Measurements from ENCODE around the gene GLTPD2.

Gene GLTPD2

GRCh38 chr17:4747847-4748246 lies 40.9 kb upstream of the GLTPD2 start:
- Histone ChIP-seq H3K9me3 (no peaks in the 10 kb centered on the region), H3K27me3 (peaks cover 99% of the 10 kb centered on the region), H3K4me3 (ENCODE audit: low read depth in 1 of 2, low read length in 1 of 2) (no peak overlapping the region), H3K4me1 (ENCODE audit: control insufficient read depth in 1 of 2, insufficient read depth in 1 of 2, low read depth in 1 of 2, low read length in 1 of 2) (peaks cover 9 to 10% of the 10 kb centered on the region in 2 experiments), H3K36me3 (no peaks in the 10 kb centered on the region), H3K27ac (peak overlapping the region; percentile 46)
- TF ChIP-seq CTCF (IDR thresholded peaks at IDR 0.05): no peak

DNA sequence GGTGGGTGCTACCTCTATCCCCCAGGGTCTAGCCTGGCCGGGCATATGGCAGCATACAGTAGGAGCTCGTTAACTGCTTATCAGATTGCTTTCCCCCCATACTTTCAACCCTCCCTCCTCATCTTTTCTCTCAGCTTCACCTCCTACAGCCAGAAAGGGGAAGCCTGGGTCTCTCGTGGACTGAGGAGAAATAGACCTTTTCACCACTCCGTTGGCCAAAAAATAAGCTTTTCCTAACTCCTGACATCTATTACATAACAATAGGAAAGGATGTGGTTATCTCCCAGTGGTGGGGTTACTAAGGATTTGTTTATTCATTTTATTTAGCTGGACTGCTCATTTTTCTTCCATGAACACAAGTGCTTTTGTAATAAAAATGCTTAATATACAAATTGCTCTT lies 40.1 kb upstream of the GLTPD2 start:
- no peak overlapping the region for H3K27ac ChIP-seq
- no peak for TF ChIP-seq CTCF (IDR thresholded peaks at IDR 0.05)
- no peaks in the 10 kb centered on the region for H3K9me3 ChIP-seq
- peaks cover 9 to 10% of the 10 kb centered on the region in 2 experiments for H3K4me1 ChIP-seq (ENCODE audit: control insufficient read depth in 1 of 2, insufficient read depth in 1 of 2, low read depth in 1 of 2, low read length in 1 of 2)
- H3K4me3 ChIP-seq (ENCODE audit: low read depth in 1 of 2, low read length in 1 of 2): no peak overlapping the region
- no peaks in the 10 kb centered on the region for H3K36me3 ChIP-seq
- H3K27me3 ChIP-seq: peaks cover 100% of the 10 kb centered on the region

- no peak for TF ChIP-seq CTCF (IDR thresholded peaks at IDR 0.05)
Measured at GRCh38 chr17:4750606-4751005, 38.2 kb upstream of the GLTPD2 start.

DNA sequence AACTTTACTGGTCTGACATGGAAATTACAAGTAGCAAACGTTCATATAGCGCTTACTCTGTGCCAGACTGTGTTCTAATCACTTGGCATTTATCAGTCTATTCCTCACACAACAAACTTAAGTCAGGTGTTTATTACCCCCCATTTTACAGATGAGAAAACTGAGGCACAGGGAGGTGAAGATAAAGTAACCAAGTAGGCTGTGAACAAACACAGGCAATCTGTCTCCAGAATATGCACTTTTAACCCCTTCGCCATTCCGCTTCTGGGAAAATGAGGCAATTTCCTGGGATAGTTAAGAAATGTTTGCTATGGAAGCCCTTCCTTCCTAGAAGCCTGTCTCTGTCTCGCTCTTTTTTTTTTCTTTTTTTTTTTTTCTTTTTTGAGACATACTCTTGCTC lies 36.8 kb upstream of the GLTPD2 start:
- no peaks in the 10 kb centered on the region for H3K9me3 ChIP-seq
- peaks cover 97% of the 10 kb centered on the region for H3K27me3 ChIP-seq
- TF ChIP-seq CTCF (IDR thresholded peaks at IDR 0.05): no peak
- peaks cover 9 to 10% of the 10 kb centered on the region in 2 experiments for H3K4me1 ChIP-seq (ENCODE audit: control insufficient read depth in 1 of 2, insufficient read depth in 1 of 2, low read depth in 1 of 2, low read length in 1 of 2)
- no peak overlapping the region for H3K4me3 ChIP-seq (ENCODE audit: low read depth in 1 of 2, low read length in 1 of 2)
- H3K36me3 ChIP-seq: no peaks in the 10 kb centered on the region
- H3K27ac ChIP-seq: no peak overlapping the region

More at GRCh38 chr17:4750606-4751005, 38.2 kb upstream of the GLTPD2 start:
- Histone ChIP-seq H3K27ac (no peak overlapping the region), H3K4me3 (ENCODE audit: low read depth in 1 of 2, low read length in 1 of 2) (no peak overlapping the region), H3K4me1 (ENCODE audit: control insufficient read depth in 1 of 2, insufficient read depth in 1 of 2, low read depth in 1 of 2, low read length in 1 of 2) (peaks cover 9 to 10% of the 10 kb centered on the region in 2 experiments), H3K36me3 (no peaks in the 10 kb centered on the region), H3K9me3 (no peaks in the 10 kb centered on the region), H3K27me3 (peaks cover 100% of the 10 kb centered on the region)

DNA sequence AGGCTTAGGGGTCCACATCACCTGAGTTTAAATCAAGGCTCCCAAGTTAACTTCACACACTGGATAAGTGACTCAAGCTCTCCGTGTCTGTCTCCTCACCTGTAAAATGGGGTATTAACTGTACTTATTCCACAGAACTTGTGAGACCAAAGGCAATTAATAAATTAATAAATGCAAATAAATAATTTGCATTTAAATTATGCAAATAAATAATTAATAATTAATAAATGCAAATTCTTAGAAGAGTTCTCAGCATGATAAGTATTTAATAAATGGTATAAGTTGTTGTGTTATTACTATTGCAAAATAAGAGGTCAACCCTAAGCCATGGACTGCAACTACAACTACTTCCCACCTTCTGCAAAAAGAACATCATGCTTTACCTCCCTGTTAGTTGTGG lies 35.4 kb upstream of the GLTPD2 start:
- Histone ChIP-seq H3K36me3 (no peaks in the 10 kb centered on the region), H3K4me1 (ENCODE audit: control insufficient read depth in 1 of 2, insufficient read depth in 1 of 2, low read depth in 1 of 2, low read length in 1 of 2) (peaks cover 2 to 7% of the 10 kb centered on the region in 2 experiments), H3K4me3 (ENCODE audit: low read depth in 1 of 2, low read length in 1 of 2) (no peak overlapping the region), H3K27ac (no peak overlapping the region), H3K27me3 (peaks cover 94% of the 10 kb centered on the region), H3K9me3 (no peaks in the 10 kb centered on the region)
- no peak for TF ChIP-seq CTCF (IDR thresholded peaks at IDR 0.05)

GRCh38 chr17:4759776-4760236 lies 29.0 kb upstream of the GLTPD2 start:
- no peak overlapping the region for H3K4me3 ChIP-seq (ENCODE audit: low read depth in 1 of 2, low read length in 1 of 2)
- peaks cover 44% of the 10 kb centered on the region for H3K27me3 ChIP-seq
- H3K9me3 ChIP-seq: no peaks in the 10 kb centered on the region
- H3K27ac ChIP-seq: no peak overlapping the region
- TF ChIP-seq CTCF (IDR thresholded peaks at IDR 0.05): no peak
- H3K36me3 ChIP-seq: no peaks in the 10 kb centered on the region
- H3K4me1 ChIP-seq (ENCODE audit: control insufficient read depth in 1 of 2, insufficient read depth in 1 of 2, low read depth in 1 of 2, low read length in 1 of 2): peaks cover 9% of the 10 kb centered on the region in 2 experiments

Data from neutrophil (primary cell).